ENCODE measurements around the gene PRAMEF18.
A peak's percentile ranks its signal among the peaks of the same experiment; 100 is the strongest.
"Not testable (repeated sequence)": the region's sequence is repeated elsewhere in the genome, so short reads cannot be mapped to it uniquely, and the experiment has no call there.

Gene PRAMEF18, protein sequence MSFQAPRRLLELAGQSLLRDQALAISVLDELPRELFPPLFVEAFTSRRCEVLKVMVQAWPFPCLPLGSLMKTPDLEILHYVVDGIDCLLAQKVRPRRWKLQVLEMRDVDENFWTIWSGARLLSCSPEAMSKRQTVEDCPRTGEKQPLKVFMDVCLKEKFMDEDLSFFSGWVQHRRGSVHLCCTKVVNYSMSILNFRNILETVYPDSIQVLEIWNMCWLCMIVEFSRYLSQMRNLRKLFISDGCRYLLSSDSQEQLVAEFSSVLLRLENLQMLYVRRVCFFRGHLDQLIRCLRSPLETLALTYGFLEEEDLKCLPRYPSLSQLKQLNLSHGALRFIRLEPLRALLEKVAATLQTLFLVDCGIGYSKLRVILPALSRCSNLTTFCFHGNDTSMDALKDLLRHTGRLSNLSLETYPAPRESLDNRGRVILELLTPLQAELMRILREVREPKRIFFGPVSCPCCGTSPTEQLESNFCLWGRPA

DNA sequence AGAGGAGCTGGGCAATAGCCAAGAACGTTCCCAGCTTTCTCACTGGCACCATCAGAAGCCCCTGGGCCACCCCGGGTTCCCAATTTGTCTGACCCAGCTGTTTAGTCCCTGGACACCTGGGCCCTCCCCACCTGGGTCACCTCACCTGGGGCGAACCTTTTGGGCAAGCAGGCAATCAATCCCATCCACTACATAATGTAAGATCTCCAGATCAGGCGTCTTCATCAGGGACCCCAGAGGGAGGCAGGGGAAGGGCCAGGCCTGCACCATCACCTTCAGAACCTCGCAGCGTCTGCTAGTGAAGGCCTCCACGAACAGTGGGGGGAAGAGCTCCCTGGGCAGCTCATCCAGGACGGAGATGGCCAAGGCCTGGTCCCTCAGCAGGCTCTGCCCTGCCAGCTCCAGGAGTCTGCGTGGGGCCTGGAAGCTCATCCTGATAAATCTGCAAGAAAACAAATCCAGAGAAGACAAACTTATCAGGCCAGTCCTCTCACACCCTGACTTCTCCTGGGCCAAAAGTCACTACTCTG, at the start of gene PRAMEF18:
Gene PRAMEF18, minus strand, starts transcription at position 480 of the 530 bp plus-strand sequence. Its CDS starts 48 bp downstream, at position 432.
- not testable (repeated sequence) for DNase-seq

DNA sequence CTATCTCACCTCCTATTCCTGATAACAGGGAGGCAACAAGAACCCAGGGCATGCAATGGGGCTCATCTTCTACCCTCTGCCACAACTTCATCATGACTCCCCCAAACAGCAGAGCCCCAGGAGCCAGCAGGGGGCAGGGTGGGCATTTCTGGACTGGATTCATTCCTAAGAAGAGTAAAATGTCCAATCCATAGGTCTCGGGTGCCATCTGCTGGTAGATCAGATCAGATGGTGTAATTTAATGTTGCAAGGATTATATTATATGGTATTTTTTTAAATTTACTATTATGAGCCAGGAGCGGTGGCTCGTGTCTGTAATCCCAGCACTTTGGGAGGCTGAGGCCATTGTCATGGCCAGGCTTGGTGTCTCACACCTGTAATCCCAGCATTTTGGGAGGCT, 39.2 kb upstream of the PRAMEF18 start:
- DNase-seq: not testable (repeated sequence)

DNA sequence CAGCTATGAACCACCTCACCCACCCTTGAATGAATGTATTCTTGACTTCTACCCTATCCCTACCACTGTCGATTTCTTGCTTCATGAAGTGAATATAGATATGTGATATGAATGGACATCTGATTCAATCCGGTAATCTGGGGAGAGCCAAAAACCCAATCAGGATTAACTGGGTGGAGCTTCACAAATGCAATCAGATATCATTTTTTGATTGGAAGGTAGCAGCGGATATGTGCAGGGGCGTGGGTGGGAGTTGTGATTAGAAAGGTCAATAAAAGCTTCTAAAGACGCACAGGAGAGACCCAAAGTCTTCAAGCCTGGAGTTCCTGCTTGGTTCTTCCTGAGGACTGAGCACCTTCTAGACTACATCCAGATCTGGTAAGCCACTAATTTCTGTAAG, 27.9 kb upstream of the PRAMEF18 start, which contains the start of gene PRAMEF5:
Gene PRAMEF5, plus strand, starts transcription at position 301 of the 400 bp plus-strand sequence. CDS start 5,071 bp downstream, outside the sequence.
- not testable (repeated sequence) for DNase-seq

DNA sequence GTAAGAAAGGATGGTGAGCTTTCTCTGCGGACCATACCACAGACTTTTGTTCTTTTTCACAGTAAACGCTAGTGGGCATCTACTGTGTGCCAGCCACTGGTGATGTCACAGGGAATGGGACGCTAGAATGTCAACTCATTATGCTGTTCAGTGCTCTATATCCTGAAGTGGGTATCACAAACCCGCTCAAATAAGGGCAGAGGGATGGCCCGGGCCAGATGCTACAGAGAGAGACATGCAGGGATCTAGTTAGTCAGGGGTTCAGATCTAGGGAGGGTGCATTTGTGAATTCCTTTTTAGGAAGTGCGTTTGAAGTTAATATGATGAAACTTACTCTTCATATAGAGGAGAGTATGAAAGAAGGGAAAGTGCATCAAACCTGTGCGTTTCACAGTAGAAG, 21.2 kb upstream of the PRAMEF18 start:
- DNase-seq: not testable (repeated sequence)

DNA sequence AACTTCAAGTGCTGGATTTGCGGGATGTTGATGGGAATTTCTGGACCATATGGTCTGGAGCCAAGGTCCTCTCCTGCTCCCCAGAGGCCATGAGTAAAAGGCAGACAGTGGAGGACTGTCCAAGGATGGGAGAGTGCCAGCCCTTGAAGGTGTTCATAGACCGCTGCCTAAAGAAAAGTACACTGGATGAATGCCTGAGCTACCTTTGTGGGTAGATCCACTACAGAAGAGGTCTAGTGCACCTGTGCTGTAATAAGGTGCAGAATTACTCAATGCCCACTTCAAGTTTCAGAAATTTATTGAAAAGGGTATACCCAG, 20.6 kb upstream of the PRAMEF18 start:
- not testable (repeated sequence) for DNase-seq

DNA sequence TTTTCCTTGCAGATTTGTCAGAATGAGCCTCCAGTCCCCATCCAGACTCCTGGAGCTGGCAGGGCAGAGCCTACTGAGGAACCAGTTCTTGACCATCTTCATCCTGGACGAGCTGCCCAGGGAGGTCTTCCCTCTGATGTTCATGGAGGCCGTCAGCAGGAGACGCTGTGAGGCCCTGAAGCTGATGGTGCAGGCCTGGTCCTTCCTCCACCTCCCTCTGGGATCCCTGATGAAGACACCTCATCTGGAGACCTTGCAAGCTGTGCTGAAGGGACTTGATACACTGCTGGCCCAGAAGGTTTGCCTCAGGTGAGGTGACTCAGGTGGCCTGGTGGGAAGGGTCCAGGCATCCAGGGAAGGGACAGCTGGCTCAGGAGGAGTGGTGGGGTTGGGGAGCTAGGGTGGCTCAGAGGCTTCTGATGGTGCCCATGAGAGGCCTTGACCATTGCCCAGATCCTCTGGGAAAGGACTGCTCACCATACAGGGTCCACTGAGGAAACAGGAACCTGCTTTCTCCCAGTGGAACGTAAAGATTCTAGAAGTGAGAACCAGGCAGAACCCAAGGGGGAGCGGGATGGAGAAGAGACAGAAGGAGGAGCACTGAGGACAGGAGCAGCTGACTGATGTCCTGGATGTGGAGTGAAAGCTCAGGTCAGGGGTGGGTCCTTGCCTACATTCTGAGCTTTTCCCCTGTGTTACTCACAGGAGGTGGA, 20.0 kb upstream of the PRAMEF18 start:
- not testable (repeated sequence) for DNase-seq

DNA sequence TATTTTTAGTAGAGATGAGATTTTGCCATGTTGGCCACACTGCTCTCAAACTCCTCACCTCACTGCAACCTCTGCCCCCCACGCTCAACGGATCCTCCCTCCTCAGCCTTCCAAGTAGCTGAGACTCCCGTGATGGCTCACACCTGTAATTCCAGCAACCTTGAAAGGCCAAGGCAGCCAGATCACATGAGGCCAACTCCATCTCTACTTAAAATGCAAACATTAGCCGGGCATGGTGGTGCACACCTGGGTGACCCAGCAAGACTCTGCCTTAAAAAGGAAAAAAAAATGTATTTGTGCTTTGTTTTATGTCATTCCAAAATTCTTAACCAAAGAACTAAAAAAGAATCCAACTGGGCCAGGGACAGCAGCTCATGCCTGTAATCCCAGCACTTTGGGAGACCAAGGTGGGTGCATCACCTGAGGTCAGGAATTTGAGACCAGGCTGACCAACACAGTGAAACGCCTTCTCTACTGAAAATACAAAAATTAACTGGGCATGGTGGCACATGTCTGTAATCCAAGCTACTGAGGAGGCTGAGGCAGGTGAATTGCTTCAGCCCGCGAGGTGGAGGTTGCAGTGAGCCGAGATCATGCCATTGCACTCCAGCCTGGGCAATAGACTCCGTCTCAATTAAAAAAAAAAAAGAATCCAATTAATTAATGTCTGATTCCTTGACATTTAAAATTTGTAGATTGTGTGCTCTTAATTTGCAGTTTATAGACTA, 17.7 kb upstream of the PRAMEF18 start:
- not testable (repeated sequence) for DNase-seq

DNA sequence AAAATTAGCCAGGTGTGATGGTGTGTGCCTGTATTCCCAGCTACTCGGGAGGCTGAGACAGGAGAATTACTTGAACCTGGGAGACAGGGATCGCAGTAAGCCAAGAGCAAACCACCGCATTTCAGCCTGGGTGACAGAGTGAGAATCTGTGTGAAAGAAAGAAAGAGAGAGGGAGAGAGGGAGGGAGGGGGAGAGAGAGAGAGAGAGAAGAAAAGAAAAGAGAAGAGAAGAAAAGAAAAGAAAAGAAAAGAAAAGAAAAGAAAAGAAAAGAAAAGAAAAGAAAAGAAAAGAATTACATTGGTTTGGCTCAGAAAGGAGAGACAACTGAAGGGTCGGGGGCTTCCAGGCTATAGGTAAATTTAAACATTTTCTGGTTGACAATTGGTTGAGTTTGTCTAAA, 13.7 kb upstream of the PRAMEF18 start:
- DNase-seq: not testable (repeated sequence)

DNA sequence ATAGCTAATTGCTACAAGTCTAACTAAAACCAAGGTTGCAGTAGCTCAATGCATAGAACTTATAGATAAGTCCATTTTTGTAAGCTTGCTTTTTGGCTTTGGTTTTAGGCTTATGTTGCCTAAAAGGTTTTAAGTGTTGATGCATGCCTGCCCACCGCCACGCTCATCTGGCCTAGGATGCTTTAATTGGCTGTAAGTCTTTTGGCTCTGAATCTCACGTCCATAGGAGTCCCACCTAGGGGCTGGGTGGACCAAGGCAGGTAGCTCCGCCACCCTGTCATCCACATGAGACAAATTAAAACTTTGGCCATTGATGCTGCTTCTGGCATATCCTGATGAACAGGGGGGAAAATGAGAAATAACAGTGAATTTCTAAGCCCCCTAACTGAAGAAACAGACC, 11.6 kb upstream of the PRAMEF18 start:
- DNase-seq: not testable (repeated sequence)

DNA sequence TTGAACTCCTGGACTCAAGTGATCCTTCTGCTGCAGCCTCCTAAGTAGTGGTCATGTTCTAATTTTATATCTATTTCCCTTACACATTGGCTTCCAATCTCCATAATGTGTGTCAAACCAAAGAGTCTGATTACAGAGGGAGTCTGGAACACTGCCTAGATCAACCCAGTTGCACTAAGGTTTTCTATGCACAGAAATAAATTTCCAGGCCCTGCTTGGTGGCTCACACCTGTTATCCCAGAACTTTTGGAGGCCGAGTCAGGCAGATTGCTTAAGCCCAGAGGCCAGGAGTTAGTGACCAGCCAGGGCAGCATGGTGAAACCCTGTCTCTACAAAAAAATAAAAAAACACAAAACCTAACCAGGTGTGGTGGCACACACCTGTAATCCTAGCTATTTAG, 8.1 kb upstream of the PRAMEF18 start:
- peak; percentile 14 for DNase-seq

DNA sequence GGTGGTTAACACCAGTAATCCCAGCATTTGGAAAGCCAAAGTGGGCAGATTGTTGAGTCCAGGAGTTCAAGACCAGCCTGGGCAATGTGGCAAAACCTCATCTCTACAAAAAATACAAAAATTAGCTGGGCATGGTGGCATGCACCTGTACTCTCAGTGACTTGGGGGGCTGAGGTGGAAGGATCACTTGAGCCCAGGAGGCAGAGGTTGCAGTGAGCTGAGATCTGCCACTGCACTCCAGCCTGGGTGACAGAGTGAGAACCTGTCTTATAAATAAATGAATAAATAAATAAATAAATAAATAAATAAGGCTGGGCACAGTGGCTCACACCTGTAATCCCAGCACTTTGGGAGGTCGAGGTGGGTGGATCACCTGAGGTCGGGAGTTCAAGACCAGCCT, 6.1 kb upstream of the PRAMEF18 start:
- not testable (repeated sequence) for DNase-seq

DNA sequence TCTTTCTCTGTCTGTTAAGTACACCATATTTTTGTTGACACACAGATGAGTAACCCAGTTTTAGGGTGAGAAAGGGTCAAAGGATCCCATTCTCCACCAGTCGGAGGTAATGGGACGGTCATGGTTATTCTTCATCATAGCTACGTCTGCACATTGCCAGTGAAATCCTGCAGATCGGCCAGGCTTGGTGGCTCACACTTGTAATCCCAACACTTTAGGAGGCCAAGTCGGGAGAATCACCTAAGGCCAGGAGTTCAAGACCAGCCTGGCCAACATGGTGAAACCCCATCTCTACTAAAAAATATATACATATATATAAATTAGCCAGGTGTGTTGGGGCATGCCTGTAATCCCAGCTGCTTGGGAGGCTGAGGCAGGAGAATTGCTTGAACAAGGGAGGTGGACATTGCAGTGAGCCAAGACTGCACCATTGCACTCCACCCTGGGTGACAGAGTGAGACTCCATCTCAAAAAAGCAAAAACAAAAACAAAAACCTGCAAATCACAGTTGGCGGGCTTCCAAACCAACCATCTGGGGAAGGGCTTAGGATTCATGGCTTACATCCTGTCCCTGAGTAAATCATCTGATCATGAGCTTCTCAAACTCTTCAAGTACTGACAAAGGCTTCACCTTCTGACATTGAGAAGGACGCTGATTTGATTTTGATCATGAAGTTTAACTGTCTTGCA, 5.3 kb upstream of the PRAMEF18 start:
- not testable (repeated sequence) for DNase-seq

DNA sequence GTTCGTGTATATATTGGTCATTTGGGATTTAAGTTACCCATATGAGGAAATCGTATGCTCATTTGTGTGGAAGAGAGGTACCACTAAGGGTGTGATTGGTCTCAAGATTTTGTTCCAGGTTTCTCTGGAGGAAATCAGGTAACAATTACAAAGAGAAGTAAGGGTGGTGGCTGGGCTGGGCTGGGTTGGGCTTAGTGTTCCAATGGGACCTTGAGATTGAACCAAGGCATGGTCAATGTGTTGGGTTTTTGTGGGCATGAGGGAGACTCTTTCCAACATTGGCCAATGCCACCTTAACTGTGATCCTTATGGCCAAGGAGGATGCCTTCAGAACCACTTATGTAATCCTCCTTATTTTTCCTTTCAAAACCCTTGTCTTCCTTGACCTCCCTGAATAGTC, 4.6 kb upstream of the PRAMEF18 start:
- DNase-seq: not testable (repeated sequence)

DNA sequence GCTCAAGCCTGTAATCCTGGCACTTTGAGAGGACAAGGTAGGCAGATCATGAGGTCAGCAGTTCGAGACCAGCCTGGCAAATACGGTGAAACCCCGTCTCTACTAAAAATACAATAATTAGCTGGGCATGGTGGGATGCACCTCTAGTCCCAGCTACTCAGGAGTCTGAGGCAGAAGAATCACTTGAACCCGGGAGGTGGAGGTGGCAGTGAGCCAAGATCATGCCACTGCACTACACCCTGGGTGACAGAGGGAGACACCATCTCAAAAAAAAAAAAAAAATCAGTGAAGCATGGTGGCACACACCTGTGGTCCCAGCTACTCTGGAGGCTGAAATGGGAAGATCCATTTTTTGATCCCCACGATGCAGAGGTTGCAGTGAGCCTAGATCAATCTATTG, 4.1 kb upstream of the PRAMEF18 start:
- not testable (repeated sequence) for DNase-seq

DNA sequence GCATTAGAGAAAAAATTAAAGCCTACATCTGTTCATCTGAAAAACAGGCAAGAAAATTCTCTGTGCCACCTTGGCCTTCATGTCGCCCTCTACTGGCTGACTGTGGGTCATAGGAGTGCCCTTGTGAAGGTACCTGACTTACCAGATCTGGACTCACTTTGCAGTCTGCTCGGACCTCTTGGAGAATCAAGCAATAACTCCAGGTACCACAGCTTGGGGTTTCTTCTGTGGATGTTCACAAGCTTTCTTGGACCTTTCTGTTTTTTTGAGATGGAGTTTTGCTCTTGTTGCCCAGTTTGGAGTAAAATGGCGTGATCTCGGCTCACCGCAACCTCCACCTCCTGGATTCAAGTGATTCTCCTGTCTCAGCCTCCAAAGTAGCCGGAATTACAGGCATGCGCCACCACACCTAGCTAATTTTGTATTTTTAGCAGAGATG, 2.4 kb upstream of the PRAMEF18 start:
- DNase-seq: no peak

DNA sequence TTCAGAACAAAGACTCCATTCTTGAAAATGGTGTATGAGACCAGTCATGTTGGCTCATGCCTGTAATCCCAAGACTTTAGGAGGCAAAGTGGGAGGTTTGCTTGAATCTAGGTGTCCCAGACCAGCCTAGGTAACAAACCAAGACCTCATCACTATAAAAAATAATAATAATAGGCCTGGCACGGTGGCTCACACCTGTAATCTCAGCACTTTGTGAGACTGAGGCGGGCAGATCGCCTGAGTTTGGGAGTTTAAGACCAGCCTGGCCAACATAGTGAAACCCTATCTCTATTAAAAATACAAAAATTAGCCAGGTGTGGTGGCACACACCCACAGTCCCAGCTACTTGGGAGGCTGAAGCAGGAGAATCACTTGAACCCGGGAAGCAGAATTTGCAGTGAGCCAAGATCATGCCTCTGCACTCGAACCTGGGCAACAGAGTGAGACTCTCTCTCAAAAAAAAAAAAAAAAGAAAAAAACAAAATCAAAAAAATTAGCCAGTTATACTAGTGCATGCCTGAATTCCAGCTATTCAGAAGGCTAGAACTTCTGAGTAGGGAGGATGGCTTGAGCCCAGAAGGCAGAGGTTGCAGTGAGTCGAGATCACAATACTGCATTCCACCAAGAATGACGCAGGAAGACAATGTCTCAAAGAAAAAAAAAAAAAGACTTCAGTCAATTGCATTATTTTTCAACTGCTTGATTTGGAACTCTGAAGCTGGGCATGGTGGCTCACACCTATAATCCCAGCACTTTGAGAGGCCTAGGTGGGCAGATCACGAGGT, 1.5 kb upstream of the PRAMEF18 start:
- DNase-seq: not testable (repeated sequence)

DNA sequence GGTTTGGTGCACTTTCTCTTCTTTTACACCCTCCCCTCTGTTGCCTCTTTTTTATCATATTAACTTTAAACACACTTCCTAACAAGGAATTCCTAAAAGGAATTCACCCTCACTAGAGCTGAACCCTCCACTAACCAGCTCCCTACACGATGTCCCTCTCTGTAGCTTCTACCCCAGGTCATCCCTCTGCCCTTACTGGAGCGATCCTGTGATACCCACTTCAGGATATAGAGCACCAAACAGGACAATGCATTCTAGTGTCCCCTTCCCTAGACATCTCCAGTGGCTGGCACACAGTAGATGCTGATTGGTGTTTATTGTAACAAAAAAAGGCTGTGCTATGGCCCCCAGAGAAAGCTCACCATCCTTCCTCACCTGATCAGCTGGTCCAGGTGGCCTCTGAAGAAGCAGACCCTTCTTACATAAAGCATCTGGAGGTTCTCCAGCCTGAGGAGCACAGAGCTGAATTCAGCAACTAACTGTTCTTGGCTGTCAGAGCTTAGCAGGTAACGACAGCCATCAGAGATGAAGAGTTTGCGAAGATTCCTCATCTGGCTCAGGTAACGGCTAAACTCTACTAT, 1.4 kb downstream of the PRAMEF18 start:
- DNase-seq: no peak

DNA sequence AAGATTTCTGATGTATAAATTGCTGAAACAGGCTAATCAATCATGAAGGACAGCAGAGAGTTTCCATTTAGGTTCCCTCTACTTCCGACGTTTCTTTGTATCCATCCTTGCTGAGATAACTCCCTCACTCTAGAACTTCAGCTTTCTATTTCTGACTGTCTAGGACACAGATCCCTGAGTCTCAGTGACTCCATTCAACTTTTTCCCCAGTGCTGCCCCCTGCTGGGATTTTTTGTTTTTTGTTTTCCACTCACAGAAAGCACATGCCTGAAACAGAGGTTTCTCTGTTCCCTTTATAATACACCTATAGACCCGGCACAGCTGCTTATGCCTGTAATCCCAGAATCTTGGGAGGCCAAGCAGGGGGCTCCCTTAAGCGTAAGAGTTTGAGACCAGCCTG, 3.2 kb downstream of the PRAMEF18 start:
- not testable (repeated sequence) for DNase-seq

DNA sequence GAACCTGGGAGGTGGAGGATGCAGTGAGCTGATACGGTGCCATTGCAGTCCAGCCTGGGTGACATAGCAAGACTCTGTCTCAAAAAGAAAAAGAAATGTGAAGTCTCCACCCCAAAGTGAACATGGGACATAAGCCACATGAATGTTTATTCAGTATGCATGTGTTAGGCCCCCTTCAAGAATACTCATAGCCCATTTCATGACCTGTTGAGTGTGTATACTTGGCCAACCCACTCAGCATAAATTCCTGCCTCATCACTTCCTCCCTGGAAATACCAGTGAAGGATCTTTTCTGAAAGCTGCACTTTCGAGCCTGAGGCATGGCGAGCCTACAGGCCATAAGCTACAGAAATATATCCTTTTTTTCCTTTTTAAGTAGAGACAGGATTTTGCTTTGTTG, 6.8 kb downstream of the PRAMEF18 start:
- DNase-seq: not testable (repeated sequence)

DNA sequence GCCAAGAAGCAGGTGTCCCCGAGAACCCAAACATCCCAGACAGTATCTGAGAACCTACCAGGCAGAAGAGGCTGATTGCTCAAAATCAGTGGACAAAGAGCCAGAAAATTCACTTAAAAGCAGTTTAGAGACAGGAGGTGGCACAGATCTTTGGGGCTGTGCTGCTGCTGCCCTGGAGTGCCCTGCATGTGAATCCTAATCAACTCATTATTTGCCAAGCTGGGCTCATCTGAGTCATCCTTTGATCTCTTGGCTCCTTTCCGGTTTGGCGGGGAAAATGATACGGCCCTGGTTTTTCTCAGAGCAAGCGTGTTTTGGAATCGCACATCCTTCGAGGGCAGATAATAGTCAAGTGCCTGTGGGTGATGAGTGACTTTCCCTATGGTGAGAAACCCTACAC, 9.3 kb downstream of the PRAMEF18 start:
- not testable (repeated sequence) for DNase-seq

DNA sequence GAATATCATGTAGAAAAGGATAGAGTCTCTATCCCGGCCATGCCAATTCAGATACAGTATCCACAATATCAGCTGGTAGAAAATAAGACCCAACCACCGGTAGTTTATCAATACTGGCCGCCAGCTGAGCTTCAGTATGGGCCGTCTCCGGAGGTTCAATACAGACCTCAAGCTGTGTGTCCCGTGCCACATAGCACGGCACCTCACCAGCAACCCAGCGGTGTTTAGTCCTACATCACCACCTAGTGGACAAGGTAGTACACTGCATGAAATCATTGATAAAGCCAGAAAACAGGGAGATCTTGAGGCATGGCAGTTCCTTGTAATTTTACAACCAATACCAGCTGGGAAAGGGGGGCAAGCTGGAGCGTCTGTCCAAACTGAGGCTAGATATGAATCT, 17.2 kb downstream of the PRAMEF18 start:
- DNase-seq: not testable (repeated sequence)
